ENCODE results near the gene THADA.
A peak's percentile ranks its signal among the peaks of the same experiment; 100 is the strongest.
"Not testable (repeated sequence)": the region's sequence is repeated elsewhere in the genome, so short reads cannot be mapped to it uniquely, and the experiment has no call there.

The THADA gene

GRCh38 chr2:43288417-43289305 lies 307.2 kb downstream of the THADA start:
- DNase-seq = no peak

GRCh38 chr2:43285987-43286386 lies 309.9 kb downstream of the THADA start:
- DNase-seq = no peak

GRCh38 chr2:43284967-43285366 lies 310.9 kb downstream of the THADA start:
- no peak for DNase-seq

GRCh38 chr2:43284347-43284746 lies 311.5 kb downstream of the THADA start:
- not testable (repeated sequence) for DNase-seq

GRCh38 chr2:43280994-43281393 lies 314.8 kb downstream of the THADA start:
- no peak for DNase-seq

GRCh38 chr2:43279317-43279840 lies 316.5 kb downstream of the THADA start:
- DNase-seq = no peak

GRCh38 chr2:43278564-43279220 lies 317.1 kb downstream of the THADA start:
- no peak for DNase-seq

- peak; percentile 57 for DNase-seq
Measured at GRCh38 chr2:43276962-43277391, 318.9 kb downstream of the THADA start.

- no peak for DNase-seq
Measured at GRCh38 chr2:43276266-43276941, 319.4 kb downstream of the THADA start.

- no peak for DNase-seq
Measured at GRCh38 chr2:43274721-43275120, 321.1 kb downstream of the THADA start.

- DNase-seq = no peak
Measured at GRCh38 chr2:43274055-43274454, 321.8 kb downstream of the THADA start.

GRCh38 chr2:43273529-43273928 lies 322.3 kb downstream of the THADA start:
- no peak for DNase-seq

- no peak for DNase-seq
Measured at GRCh38 chr2:43270930-43271615, 324.8 kb downstream of the THADA start.

- DNase-seq = no peak
Measured at GRCh38 chr2:43270461-43270860, 325.4 kb downstream of the THADA start.

GRCh38 chr2:43269706-43270105 lies 326.1 kb downstream of the THADA start:
- DNase-seq = no peak

GRCh38 chr2:43269074-43269572 lies 326.7 kb downstream of the THADA start:
- DNase-seq = peak; percentile 47

GRCh38 chr2:43268066-43268953 lies 327.5 kb downstream of the THADA start:
- DNase-seq = no peak

- no peak for DNase-seq
Measured at GRCh38 chr2:43267381-43267780, 328.5 kb downstream of the THADA start.

- peak; percentile 24 for DNase-seq
Measured at GRCh38 chr2:43266711-43267111, 329.1 kb downstream of the THADA start.

- no peak for DNase-seq
Measured at GRCh38 chr2:43265421-43265820, 330.4 kb downstream of the THADA start.

- DNase-seq = no peak
Measured at GRCh38 chr2:43265001-43265400, 330.8 kb downstream of the THADA start.

Data from DMS79 (cell line).